ES-I3 (cell line): Measurements from ENCODE around the gene GLIS1.

Experiments
- H3K36me3 ChIP-seq: 2 replicates; pipeline ENCODE4 v1.6.1; 2013; ENCODE audit warnings: mild to moderate bottlenecking, low read length, control low read depth, moderate library complexity; ENCODE audit not compliant: insufficient read depth
- H3K4me1 ChIP-seq: 2 replicates; pipeline ENCODE4 v1.6.1; 2013; ENCODE audit warnings: mild to moderate bottlenecking, control low read depth, low read length; ENCODE audit not compliant: insufficient read depth
- H3K9ac ChIP-seq: 2 replicates; pipeline ENCODE4 v1.6.1; 2013; ENCODE audit warnings: low read depth, mild to moderate bottlenecking, low read length, moderate library complexity
- H3K9me3 ChIP-seq: 2 replicates; pipeline ENCODE4 v1.6.1; 2013; ENCODE audit warnings: mild to moderate bottlenecking, low read length, moderate library complexity; ENCODE audit not compliant: control insufficient read depth, insufficient read depth

GLIS1 gene

GRCh38 chr1:53637511-53638359, 101.2 kb downstream of the GLIS1 start:
- Histone ChIP-seq H3K36me3 (no peaks in the 10 kb centered on the region), H3K9me3 (no peaks in the 10 kb centered on the region), H3K4me1 (0 out of 2 replicates have a peak, but pooled peaks cover 3% of the 10 kb centered on the region), H3K9ac (no peak overlapping the region)

GRCh38 chr1:53636621-53637171, 102.3 kb downstream of the GLIS1 start:
- 0 out of 2 replicates have a peak, but pooled peaks cover 3% of the 10 kb centered on the region for H3K4me1 ChIP-seq
- H3K36me3 ChIP-seq: no peaks in the 10 kb centered on the region
- no peak overlapping the region for H3K9ac ChIP-seq
- no peaks in the 10 kb centered on the region for H3K9me3 ChIP-seq

GRCh38 chr1:53634571-53634979, 104.4 kb downstream of the GLIS1 start:
- H3K36me3 ChIP-seq: no peaks in the 10 kb centered on the region
- H3K9me3 ChIP-seq: no peaks in the 10 kb centered on the region
- no peak overlapping the region for H3K9ac ChIP-seq
- H3K4me1 ChIP-seq: 0 out of 2 replicates have a peak, but pooled peaks cover 3% of the 10 kb centered on the region

DNA sequence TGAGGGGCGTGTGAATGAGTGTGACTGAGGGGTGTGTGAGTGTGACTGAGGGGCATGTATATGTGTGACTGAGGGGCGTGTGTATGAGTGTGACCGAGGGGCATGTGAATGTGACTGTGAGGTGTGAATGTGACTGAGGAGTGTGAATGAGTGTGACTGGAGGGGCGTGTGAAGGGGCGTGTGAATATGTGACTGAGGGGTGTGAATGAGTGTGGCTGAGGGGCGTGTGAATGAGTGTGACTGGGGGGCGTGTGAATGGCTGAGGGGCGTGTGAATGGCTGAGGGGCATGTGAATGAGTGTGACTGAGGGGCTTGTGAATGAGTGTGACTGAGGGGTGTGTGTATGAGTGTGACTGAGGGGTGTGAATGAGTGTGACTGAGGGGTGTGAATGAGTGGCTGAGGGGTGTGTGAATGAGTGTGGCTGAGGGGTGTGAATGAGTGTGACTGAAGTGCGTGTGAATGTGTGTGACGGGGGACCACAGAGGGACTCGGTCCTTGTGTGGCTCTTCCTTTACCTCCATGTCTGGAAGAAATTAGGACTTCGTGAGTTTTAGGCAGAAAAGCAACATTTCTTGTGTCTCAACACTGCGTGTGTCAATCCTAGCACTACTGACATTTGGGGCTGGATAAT, 105.8 kb downstream of the GLIS1 start:
- no peak overlapping the region for H3K9ac ChIP-seq
- no peaks in the 10 kb centered on the region for H3K36me3 ChIP-seq
- no peaks in the 10 kb centered on the region for H3K9me3 ChIP-seq
- H3K4me1 ChIP-seq: 0 out of 2 replicates have a peak, but pooled peaks cover 3% of the 10 kb centered on the region

GRCh38 chr1:53631622-53632310, 107.2 kb downstream of the GLIS1 start:
- H3K9me3 ChIP-seq: no peaks in the 10 kb centered on the region
- H3K36me3 ChIP-seq: no peaks in the 10 kb centered on the region
- 0 out of 2 replicates have a peak, but pooled peaks cover 3% of the 10 kb centered on the region for H3K4me1 ChIP-seq
- no peak overlapping the region for H3K9ac ChIP-seq

DNA sequence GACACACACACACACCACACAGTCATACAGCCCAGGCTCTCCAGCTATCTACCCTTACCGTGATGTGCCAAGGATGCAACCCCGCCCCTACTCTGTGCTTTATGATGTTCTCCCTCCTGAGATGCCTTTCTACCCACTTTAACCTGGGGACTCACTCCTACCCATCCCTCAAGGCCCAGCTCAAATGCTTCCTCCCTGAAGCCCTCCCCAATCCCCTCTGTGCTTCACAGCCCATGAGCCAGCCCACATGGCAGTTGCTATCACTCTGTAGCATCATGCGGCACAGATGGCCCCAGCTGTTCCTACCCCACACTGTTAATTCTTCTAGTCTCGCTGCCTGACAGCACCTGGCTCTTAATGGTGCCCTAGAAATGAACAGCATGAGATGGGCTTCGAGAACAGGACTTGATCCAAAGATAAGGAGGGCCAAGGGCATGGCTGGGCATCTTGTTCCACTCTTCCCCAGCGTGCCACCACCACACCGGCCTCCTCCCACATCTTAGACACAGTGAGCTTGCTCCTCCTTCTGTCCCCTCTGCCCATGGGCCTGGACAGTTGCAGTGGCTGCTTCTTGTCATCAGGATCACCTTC, 109.8 kb downstream of the GLIS1 start:
- no peaks in the 10 kb centered on the region for H3K4me1 ChIP-seq
- H3K9ac ChIP-seq: no peak overlapping the region
- no peaks in the 10 kb centered on the region for H3K9me3 ChIP-seq
- H3K36me3 ChIP-seq: no peaks in the 10 kb centered on the region

GRCh38 chr1:53628286-53628955, 110.5 kb downstream of the GLIS1 start:
- Histone ChIP-seq H3K36me3 (no peaks in the 10 kb centered on the region), H3K9ac (no peak overlapping the region), H3K9me3 (no peaks in the 10 kb centered on the region), H3K4me1 (no peaks in the 10 kb centered on the region)

GRCh38 chr1:53627666-53628065, 111.3 kb downstream of the GLIS1 start:
- no peak overlapping the region for H3K9ac ChIP-seq
- H3K9me3 ChIP-seq: no peaks in the 10 kb centered on the region
- H3K4me1 ChIP-seq: no peaks in the 10 kb centered on the region
- no peaks in the 10 kb centered on the region for H3K36me3 ChIP-seq

DNA sequence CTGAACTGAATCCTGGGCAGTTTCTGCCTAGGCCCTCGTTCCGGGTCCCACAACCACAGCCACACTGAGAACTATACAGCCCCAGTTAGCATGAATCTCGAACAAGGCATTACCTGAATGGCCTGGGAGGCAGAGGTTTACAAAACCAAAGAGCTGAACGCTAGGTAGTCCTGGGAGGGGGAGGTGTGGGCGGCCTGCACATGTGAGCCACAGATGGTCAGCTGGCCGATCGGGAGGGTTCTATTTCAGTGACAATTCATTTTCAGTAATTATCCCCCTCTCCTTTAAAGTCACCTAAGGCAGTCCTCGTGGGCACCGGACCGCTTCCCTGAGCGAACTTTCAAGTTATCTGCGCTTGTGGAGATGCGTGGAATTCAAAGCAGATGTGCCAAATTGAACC, 111.9 kb downstream of the GLIS1 start:
- H3K36me3 ChIP-seq: no peaks in the 10 kb centered on the region
- H3K9me3 ChIP-seq: no peaks in the 10 kb centered on the region
- no peak overlapping the region for H3K9ac ChIP-seq
- H3K4me1 ChIP-seq: no peaks in the 10 kb centered on the region

GRCh38 chr1:53626616-53627015, 112.3 kb downstream of the GLIS1 start:
- no peaks in the 10 kb centered on the region for H3K9me3 ChIP-seq
- no peak overlapping the region for H3K9ac ChIP-seq
- H3K4me1 ChIP-seq: no peaks in the 10 kb centered on the region
- H3K36me3 ChIP-seq: no peaks in the 10 kb centered on the region

DNA sequence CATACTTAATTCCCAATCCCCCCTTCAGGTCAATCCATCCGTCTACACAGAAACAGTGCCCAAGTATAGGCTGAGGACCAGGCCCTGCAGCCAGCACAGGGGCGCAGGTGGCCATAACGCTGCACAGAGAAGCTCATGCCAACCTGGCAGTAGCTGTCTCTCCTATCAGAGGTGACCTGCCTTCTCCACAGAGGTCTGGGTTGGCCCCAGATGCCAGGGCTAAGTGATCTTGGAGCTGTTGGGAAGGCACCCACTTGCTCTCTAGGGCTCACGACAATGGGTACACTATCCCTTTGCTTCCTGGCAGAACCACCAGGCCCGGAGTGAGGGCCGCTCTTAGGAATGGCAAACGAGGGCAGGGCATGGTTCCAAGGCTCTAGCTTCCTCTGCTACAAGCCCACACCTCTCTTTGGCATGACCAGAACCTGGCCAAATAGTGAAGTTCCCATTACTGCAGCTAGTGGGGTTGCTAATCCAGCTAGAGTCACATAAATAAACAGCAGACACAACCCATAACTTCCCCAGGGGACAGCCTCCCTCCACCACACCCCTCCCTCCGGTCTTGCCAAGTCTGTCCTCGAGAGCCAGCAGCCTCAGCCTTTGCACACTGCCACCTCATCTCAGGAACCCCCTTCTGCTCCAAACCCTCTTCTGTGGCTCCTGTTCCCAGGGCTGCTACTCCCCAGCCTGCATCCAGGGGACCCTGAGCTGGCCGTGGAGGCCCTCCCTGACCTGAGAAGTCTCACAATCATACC, 113.0 kb downstream of the GLIS1 start:
- Histone ChIP-seq H3K9me3 (no peaks in the 10 kb centered on the region), H3K4me1 (no peaks in the 10 kb centered on the region), H3K36me3 (no peaks in the 10 kb centered on the region), H3K9ac (no peak overlapping the region)

- no peaks in the 10 kb centered on the region for H3K9me3 ChIP-seq
- H3K4me1 ChIP-seq: no peaks in the 10 kb centered on the region
- no peak overlapping the region for H3K9ac ChIP-seq
- no peaks in the 10 kb centered on the region for H3K36me3 ChIP-seq
Measured at GRCh38 chr1:53625049-53625448, 113.9 kb downstream of the GLIS1 start.

DNA sequence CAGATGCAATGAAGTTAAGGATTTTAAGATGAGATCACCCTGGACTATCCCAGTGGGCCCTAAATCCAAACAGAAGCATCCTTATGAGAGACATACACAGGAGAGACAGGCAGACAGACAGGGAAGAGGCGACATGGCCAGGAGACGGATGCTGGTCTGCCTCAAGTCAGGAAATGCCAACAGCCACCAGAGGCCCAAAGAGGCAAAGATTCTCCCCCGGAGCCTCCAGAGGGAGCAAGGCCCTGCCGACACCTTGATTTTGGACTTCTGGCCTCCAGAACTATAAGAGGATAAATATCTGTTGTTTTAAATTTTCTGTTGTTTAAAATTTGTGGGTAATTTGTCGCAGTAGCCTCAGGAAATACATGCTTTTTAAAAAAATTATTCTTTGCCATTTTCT, 116.4 kb downstream of the GLIS1 start:
- Histone ChIP-seq H3K36me3 (no peaks in the 10 kb centered on the region), H3K9me3 (no peaks in the 10 kb centered on the region), H3K9ac (no peak overlapping the region), H3K4me1 (no peaks in the 10 kb centered on the region)
